GM20431 (cell line): Measurements from ENCODE around the gene CCR2.
"Not testable (repeated sequence)": the region's sequence is repeated elsewhere in the genome, so short reads cannot be mapped to it uniquely, and the experiment has no call there.

Source experiments
- in situ Hi-C: fragments of 300-500 bp; cut with MseI, MboI; formaldehyde crosslinking; loops from one replicate; pipeline ENCODE4 v1.15.0; 2020; ENCODE audit warnings: low sequenced_read_pairs; ENCODE audit not compliant: unreplicated experiment

Gene CCR2

DNA sequence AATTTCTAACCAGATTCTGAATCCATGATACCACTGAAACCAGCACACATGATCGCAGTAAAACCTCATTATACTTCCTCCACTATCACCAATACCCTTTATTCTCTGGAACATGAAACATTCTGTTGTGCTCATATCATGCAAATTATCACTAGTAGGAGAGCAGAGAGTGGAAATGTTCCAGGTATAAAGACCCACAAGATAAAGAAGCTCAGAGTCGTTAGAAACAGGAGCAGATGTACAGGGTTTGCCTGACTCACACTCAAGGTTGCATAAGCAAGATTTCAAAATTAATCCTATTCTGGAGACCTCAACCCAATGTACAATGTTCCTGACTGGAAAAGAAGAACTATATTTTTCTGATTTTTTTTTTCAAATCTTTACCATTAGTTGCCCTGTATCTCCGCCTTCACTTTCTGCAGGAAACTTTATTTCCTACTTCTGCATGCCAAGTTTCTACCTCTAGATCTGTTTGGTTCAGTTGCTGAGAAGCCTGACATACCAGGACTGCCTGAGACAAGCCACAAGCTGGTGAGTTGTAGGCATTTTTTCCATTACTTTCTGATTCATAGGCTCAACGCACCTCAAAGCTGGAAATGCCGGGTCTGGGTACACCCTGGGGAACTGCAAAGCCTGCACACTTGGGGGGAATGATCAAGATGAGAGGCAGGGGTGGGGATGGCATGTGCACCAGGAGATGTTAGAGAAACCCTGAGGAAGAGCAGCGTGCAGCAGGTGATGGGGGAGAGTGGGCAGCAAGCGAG, at the start of gene CCR2:
CCR2 (plus strand) TSS at position 465 of the 764 bp plus-strand sequence. CDS start 3,417 bp downstream, outside the sequence.
- in situ Hi-C loops: no loop called here

DNA sequence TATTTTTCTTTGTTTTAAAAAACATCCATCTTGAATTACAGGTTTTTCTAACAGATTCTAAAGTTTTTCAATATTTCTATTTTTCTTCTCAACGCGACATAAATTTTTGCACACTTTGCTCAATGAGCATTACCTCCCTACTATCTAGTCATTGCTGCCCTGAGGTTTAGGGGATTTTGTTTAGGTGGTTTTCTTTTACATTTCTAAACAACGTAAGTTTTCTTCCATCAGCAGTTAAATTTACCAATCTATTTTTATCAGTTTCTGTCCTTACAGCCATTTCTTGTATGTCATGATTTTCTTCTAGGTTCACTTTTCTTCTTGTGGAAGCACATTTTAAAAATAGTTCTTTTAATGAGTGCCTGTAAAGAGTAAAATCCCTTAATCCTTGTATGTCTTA, 49.2 kb upstream of the CCR2 start:
- in situ Hi-C loops: no loop called here

DNA sequence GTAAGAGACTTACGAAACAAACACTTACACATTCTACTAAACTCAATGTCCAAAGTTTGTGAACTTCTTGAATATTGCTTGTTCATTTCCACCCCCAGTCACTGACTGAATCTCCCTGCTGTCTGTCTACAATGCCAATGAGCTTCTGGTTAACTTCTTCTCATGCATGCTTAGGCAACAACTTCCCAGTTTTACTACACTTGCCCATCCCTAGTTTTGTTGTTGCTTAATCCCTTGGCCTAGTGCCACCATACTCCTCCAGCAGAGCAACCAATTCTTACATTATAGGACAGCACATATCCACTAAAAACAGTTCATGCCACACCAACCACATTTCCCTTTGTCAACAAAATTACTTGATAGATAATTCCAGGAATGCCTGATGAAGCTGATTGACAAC, 40.9 kb upstream of the CCR2 start:
- in situ Hi-C loops: no loop called here

- in situ Hi-C loops: no loop called here
Observed at GRCh38 chr3:46314517-46314916, 39.4 kb upstream of the CCR2 start.

DNA sequence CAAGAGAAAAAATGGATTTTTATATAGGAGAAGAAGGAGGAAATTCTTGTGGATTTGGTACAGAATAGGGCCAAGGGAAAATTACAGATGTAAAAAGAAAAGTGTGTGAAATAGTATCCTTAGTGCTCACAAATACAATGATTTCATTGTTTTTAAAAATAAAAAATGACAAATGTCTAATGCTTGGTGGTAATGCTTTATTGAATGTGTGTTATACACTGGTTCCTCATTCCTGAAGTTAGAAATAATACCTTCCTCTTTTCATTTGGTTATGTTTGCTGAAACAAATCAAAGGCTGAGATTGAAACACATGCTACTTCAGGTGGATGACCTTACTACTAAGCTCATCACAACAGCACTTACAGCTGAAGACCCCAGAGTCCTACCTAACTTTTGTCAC, 37.7 kb upstream of the CCR2 start:
- in situ Hi-C loops: no loop called here

- in situ Hi-C loops: no loop called here
Observed at GRCh38 chr3:46318207-46318927, 35.5 kb upstream of the CCR2 start.

GRCh38 chr3:46321461-46322104, 32.3 kb upstream of the CCR2 start:
- in situ Hi-C loops: no loop called here

DNA sequence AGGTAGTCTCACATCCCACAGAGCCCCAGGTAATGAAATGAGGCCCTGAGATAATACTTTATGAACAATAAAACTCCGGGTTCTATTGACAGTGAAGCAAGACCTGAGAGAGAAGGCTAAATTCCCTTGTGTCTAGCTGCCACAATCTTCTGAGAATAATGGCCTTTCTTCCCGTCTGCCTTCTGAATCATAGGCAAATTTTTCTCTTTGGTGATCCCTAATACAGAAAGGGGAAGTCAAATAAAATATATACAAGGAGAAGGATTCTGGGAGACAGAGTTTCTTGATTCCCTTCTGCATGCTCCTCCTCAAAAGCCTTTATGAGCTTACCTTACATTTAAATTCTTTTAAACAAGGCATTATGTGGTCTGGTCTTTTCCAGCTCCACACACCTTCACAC, 29.9 kb upstream of the CCR2 start:
- in situ Hi-C loops: no loop called here

- in situ Hi-C loops: no loop called here
Observed at GRCh38 chr3:46325645-46326300, 28.1 kb upstream of the CCR2 start.

DNA sequence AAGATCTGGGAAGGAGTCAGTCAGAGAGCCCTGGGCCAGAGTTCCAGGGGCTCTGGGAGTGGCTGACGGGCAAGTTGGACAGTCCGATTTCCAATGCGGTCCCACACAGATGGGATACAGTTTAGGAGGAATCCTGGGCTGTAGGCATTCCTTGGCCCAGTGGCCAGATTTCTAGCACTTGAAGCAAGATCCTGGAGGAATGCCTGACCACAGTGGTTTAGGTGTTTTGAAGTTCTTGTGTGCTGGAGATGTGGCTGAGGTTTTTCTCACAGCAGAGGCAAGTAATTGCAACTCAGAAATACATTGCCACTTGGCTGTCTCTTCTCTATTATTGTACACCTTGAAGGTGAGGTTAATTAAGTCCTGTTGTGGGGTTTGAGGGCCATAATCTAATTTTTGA, 23.2 kb upstream of the CCR2 start:
- in situ Hi-C loops: not testable (repeated sequence)

DNA sequence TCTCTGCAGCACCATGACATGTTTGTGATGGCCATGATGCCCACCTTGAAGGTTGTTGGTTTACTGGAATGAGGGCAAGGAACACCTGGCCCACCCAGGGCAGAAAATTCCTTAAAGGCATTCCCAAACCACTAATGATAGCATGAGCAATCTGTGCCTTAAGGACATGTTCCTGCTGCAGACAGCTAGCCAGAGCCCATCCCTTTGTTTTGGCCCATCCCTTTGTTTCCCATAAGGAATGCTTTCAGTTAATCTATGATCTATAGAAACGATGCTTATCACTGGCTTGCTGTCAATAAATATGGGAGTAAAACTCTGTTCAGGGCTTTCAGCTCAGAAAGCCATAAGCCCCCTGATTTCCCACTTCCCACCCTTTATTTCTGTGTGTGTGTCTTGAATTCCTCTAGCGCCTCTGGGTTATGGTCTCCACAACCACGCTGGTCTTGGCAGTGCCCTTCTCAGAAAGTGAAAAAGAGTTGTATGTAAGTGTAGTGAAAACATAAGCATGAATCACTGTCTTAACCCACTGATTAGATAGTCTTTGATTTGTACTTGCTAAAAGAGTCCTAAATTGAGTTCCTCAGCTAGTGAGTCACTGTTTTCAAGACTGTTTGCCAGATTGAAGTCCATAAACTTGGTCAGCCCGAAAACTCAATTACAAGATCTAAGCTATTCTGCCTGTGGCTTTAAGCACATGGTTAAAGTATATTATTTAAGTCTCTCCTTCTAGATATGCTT, 19.0 kb upstream of the CCR2 start:
- in situ Hi-C loops: no loop called here

- in situ Hi-C loops: no loop called here
Observed at GRCh38 chr3:46335541-46335940, 18.4 kb upstream of the CCR2 start.

GRCh38 chr3:46337911-46338310, 16.0 kb upstream of the CCR2 start:
- in situ Hi-C loops: no loop called here

DNA sequence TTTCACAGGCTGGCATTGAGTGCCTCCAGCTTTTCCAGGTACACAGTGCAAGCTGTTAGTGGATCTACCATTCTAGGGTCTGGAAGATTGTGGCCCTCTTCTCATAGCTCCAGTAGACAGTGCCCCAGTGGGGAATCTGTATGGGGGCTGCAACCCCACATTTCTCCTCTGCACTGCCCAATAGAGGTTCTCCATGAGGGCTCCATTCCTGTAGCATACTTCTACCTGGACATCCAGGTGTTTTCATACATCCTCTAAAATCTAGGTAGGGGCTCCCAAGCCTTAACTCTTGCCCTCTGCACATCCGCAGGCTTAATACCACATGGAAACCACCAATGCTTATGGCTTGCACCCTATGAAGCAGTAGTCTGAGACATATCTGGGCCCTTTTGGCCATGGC, 15.1 kb upstream of the CCR2 start:
- in situ Hi-C loops: no loop called here

DNA sequence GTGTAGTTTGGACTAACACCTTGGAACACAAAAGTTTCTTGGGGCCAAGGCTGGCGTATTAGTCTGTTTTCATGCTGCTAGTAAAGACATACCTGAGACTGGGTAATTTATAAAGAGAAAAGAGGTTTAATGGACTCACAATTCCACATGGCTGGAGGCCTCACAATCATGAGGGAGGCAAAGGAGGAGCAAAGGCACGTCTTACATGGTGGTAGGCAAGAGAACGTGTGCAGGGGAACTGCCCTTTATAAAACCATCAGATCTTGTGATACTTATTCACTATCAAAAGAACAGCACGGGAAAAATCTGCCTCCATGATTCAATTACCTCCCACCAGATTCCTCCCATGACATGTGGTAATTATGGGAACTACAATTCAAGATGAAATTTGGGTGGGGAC, 9.4 kb upstream of the CCR2 start:
- in situ Hi-C loops: no loop called here

DNA sequence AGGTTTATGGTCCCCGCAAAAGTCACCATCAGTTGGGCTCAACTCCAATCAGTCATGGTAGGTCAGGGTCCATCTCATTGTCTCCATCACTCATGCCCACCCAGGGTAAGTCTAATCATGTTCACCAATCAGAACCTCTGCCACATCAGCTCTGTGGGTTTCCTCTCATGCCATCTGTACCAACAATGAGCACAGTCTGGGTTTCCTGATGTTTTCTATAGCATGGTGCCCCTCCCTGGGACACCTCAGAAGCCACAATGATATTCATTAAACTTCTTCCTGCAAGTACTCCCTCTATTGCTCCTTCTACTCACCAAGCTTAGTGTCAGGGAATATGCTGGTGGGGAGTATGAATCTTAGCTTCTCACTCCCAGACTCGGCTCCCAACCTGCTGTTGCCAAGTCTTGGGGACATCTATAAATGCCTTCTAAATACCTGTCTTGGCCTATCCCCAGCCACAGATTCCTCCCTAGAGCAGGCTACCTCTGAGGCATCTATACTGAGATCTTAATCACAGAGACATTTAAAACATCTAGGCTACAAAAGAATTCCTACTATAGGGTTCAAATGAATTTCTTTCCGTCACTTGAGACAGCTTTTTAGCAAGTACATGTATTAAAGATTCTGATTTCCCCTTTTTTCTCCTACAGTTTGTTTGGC, 5.0 kb upstream of the CCR2 start:
- in situ Hi-C loops: no loop called here

DNA sequence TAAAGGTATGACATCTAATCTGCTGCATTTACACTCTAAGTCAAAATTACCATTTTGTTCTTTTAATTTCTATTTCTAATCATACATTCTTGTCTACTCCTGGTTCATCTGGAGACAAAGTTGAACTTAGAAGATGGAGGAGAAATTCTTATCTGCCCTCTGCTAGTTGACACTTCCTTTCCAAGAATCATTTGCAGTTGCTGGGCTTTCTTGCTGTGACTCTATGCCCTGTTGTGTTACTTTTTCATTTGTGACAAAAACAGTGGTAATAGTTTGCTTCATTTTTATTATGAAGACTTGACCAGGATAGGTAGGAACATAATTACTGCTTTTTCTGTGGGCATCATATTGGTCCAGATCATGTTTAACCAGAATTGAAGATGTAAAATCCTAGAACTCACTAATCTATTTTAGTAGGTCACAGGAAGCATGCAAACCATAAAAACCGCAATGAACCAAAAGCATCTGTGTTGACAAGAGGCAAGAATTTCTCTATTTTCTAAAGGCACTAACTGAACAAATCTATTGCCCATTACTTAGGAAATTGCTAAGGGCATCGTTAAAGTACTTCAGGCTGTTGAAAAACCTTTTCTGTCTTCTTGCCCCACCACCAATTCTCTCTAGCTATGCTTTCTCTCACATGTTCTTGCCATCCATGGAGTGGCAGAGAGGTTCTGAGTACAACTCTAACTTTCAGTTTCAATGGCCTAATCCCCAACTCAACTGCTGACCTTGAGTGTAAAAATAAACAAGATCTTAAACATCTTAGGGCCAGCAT, 4.2 kb upstream of the CCR2 start:
- in situ Hi-C loops: no loop called here

GRCh38 chr3:46350262-46350565, 3.7 kb upstream of the CCR2 start:
- in situ Hi-C loops: no loop called here

- in situ Hi-C loops: no loop called here
Observed at GRCh38 chr3:46351646-46352045, 2.3 kb upstream of the CCR2 start.
